ENCODE results near the gene PHLDB2.

GRCh38 chr3:111972891-111973290 is 113.8 kb downstream of the PHLDB2 start:
- TF ChIP-seq EZH2 (IDR thresholded peaks at IDR 0.05; ENCODE audit: low read depth, low read length, severe bottlenecking) (no peak), CTCF (IDR thresholded peaks at IDR 0.05; ENCODE audit: control extremely low read depth in 1 of 3, insufficient read depth in 1 of 3, low read depth in 1 of 3, low read length in 3 of 3) (no peak), PHF8 (conservative IDR thresholded peaks at IDR 0.05; ENCODE audit: low read depth, low read length) (no peak), CREB1 (IDR thresholded peaks at IDR 0.05) (no peak), POLR2A (IDR thresholded peaks at IDR 0.05; ENCODE audit: control extremely low read depth in 1 of 2, low read depth in 2 of 2, low read length in 2 of 2) (no peak), ZNF274 (IDR thresholded peaks at IDR 0.05; ENCODE audit: borderline replicate concordance, extremely low read depth, low read length) (no peak), GABPA (IDR thresholded peaks at IDR 0.05; ENCODE audit: borderline replicate concordance, insufficient read depth, low read length) (no peak), POLR2AphosphoS5 (IDR thresholded peaks at IDR 0.05; ENCODE audit: low read depth, low read length) (no peak), RAD21 (IDR thresholded peaks at IDR 0.05 in 1 of 2, conservative IDR thresholded peaks at IDR 0.05 in 1 of 2; ENCODE audit: low read depth in 2 of 2, low read length in 2 of 2) (no peak)

Data from H1 (cell line).